DMS153 treated with DMSO at 0.1 percent for 48 hours (cell line): ENCODE data around the gene HACE1.
"Not testable (repeated sequence)": the region's sequence is repeated elsewhere in the genome, so short reads cannot be mapped to it uniquely, and the experiment has no call there.

Experiments
- DNase-seq: peaks from one replicate; lab custom pipeline; 2025; ENCODE audit not compliant: unreplicated experiment; lab: John Stamatoyannopoulos, UW

The HACE1 gene

GRCh38 chr6:104859225-104860146 is at the start of gene HACE1:
TSS of gene HACE1 (minus strand) at chr6:104859919. CDS start at chr6:104859642, 277 bp downstream.
- DNase-seq: peak; percentile 86

- DNase-seq: no peak
These were observed 49.3 kb upstream of the HACE1 start for GRCh38 chr6:104908888-104909525.

GRCh38 chr6:104908031-104908887 is 48.5 kb upstream of the HACE1 start:
- DNase-seq: no peak

- not testable (repeated sequence) for DNase-seq
These were observed 39.2 kb upstream of the HACE1 start for GRCh38 chr6:104898893-104899292.

GRCh38 chr6:104896914-104897313 is 37.2 kb upstream of the HACE1 start:
- no peak for DNase-seq

GRCh38 chr6:104888066-104888465 is 28.3 kb upstream of the HACE1 start:
- DNase-seq: no peak

- no peak for DNase-seq
These were observed 27.6 kb upstream of the HACE1 start for GRCh38 chr6:104887350-104887749.

GRCh38 chr6:104885518-104886043 is 25.9 kb upstream of the HACE1 start:
- DNase-seq: no peak

- no peak for DNase-seq
These were observed 25.3 kb upstream of the HACE1 start for GRCh38 chr6:104884867-104885517.

GRCh38 chr6:104881964-104882668 is 22.4 kb upstream of the HACE1 start:
- no peak for DNase-seq

- DNase-seq: no peak
These were observed 2.7 kb upstream of the HACE1 start for GRCh38 chr6:104862456-104862855.

GRCh38 chr6:104860221-104860620 is 502 bp upstream of the HACE1 start:
- DNase-seq: no peak

- DNase-seq: no peak
These were observed 1.1 kb downstream of the HACE1 start for GRCh38 chr6:104858642-104859041.

- no peak for DNase-seq
These were observed 4.2 kb downstream of the HACE1 start for GRCh38 chr6:104855507-104855906.

- not testable (repeated sequence) for DNase-seq
These were observed 12.0 kb downstream of the HACE1 start for GRCh38 chr6:104847721-104848120.

GRCh38 chr6:104843229-104843628 is 16.5 kb downstream of the HACE1 start:
- no peak for DNase-seq

- DNase-seq: no peak
These were observed 22.6 kb downstream of the HACE1 start for GRCh38 chr6:104837158-104837557.

- not testable (repeated sequence) for DNase-seq
These were observed 23.2 kb downstream of the HACE1 start for GRCh38 chr6:104836479-104837020.

- DNase-seq: no peak
These were observed 23.9 kb downstream of the HACE1 start for GRCh38 chr6:104835782-104836181.
